GM23338 (cell line): Measurements from ENCODE around the gene SEZ6. TPM values are rescaled to one million over a fixed set of nuclear protein-coding genes. Genes with fewer than 3 reads are reported as not detected.

Source experiments
- ATAC-seq: fragments of 200-7000 bp; cut with Tn5 transposase; 3 replicates; pipeline ENCODE4 v1.9.1; 2020
- DNase-seq: peaks from one replicate; pipeline ENCODE4 v3.0.0-alpha.2; 2015; ENCODE audit warnings: low spot score
- H2AFZ ChIP-seq: fragments of 200-600 bp; sonication (generic); 2 replicates; pipeline ENCODE4 v1.8.0; 2016; ENCODE audit warnings: antibody characterized with exemption, mild to moderate bottlenecking, moderate library complexity
- H3F3A ChIP-seq: fragments of 200-600 bp; sonication (generic); replicated peaks from 2 replicates; pipeline ENCODE4 v1.8.0; 2017; ENCODE audit warnings: antibody characterized with exemption, mixed run types, low read depth
- H3K27ac ChIP-seq: fragments of 200-600 bp; sonication (generic); 2 replicates; pipeline ENCODE4 v1.6.1; 2016; ENCODE audit warnings: low read depth
- H3K27me3 ChIP-seq: fragments of 200-600 bp; sonication (generic); 2 replicates; pipeline ENCODE4 v1.8.0; 2016; ENCODE audit warnings: mild to moderate bottlenecking, mixed run types, moderate library complexity; ENCODE audit not compliant: insufficient read depth
- H3K36me3 ChIP-seq: fragments of 200-600 bp; sonication (generic); 2 replicates; pipeline ENCODE4 v1.8.0; 2016; ENCODE audit warnings: mild to moderate bottlenecking; ENCODE audit not compliant: insufficient read depth
- H3K4me1 ChIP-seq: fragments of 200-600 bp; sonication (generic); 2 replicates; pipeline ENCODE4 v1.8.0; 2016; ENCODE audit warnings: mild to moderate bottlenecking, moderate library complexity; ENCODE audit not compliant: insufficient read depth
- H3K4me2 ChIP-seq: fragments of 200-600 bp; sonication (generic); 2 replicates; pipeline ENCODE4 v1.7.1; 2017; ENCODE audit warnings: mixed run types
- H3K4me3 ChIP-seq: fragments of 200-600 bp; sonication (generic); 2 replicates; pipeline ENCODE4 v1.6.1; 2016; ENCODE audit warnings: mixed run types
- H3K79me2 ChIP-seq: fragments of 200-600 bp; sonication (generic); replicated peaks from 2 replicates; pipeline ENCODE4 v1.8.0; 2017; ENCODE audit warnings: mild to moderate bottlenecking; ENCODE audit not compliant: insufficient read depth
- H3K9me2 ChIP-seq: fragments of 200-600 bp; sonication (generic); 2 replicates; pipeline ENCODE4 v1.8.0; 2017; ENCODE audit not compliant: insufficient read depth
- H4K20me1 ChIP-seq: fragments of 200-600 bp; sonication (generic); replicated peaks from 2 replicates; pipeline ENCODE4 v1.8.0; 2017; ENCODE audit warnings: mild to moderate bottlenecking; ENCODE audit not compliant: insufficient read depth
- H3K27ac Mint-ChIP-seq: 2 replicates; pipeline ENCODE4 v1.8.0; 2020; ENCODE audit warnings: inconsistent platforms, mild to moderate bottlenecking, moderate library complexity, mixed read lengths
- H3K27me3 Mint-ChIP-seq: 3 replicates; pipeline ENCODE4 v1.8.0; 2022; ENCODE audit warnings: low read depth, mild to moderate bottlenecking, moderate library complexity, mixed read lengths, inconsistent platforms; ENCODE audit not compliant: insufficient read depth, poor library complexity
- H3K36me3 Mint-ChIP-seq: 3 replicates; pipeline ENCODE4 v1.8.0; 2021; ENCODE audit warnings: low read depth, mild to moderate bottlenecking, inconsistent platforms, moderate library complexity, mixed read lengths
- H3K4me1 Mint-ChIP-seq: 3 replicates; pipeline ENCODE4 v1.8.0; 2020; ENCODE audit warnings: mild to moderate bottlenecking, inconsistent platforms, mixed read lengths
- H3K4me3 Mint-ChIP-seq: 3 replicates; pipeline ENCODE4 v1.8.0; 2021; ENCODE audit warnings: moderate library complexity, mild to moderate bottlenecking, inconsistent platforms, mixed read lengths
- H3K9me3 Mint-ChIP-seq: 3 replicates; pipeline ENCODE4 v1.8.0; 2020; ENCODE audit warnings: moderate library complexity, mild to moderate bottlenecking, inconsistent platforms, mixed read lengths
- CREB1 ChIP-seq: fragments of 250-450 bp; sonication (Bioruptor Pico); IDR thresholded peaks from 2 replicates; pipeline ENCODE4 v1.5.0; 2020; ENCODE audit warnings: low read depth, mild to moderate bottlenecking, moderate library complexity
- CTCF ChIP-seq, 2 experiments: fragments of 200-600 bp in 1 of 2; sonication (generic) in 1 of 2; conservative IDR thresholded peaks; 2 replicates each; pipeline versions ENCODE4 v1.5.1 to v1.6.1; 2016 to 2017; ENCODE audit warnings: antibody characterized with exemption in 2 of 2, low read depth in 2 of 2, mild to moderate bottlenecking in 2 of 2, moderate library complexity in 1 of 2
- ETS1 ChIP-seq: IDR thresholded peaks from 2 replicates; pipeline ENCODE4 v1.6.1; 2016; ENCODE audit warnings: antibody characterized with exemption
- EZH2 ChIP-seq: fragments of 200-600 bp; sonication (generic); IDR thresholded peaks from one replicate; pipeline ENCODE4 v1.8.0; 2017; ENCODE audit warnings: antibody characterized with exemption, mild to moderate bottlenecking, low read depth; ENCODE audit not compliant: unreplicated experiment
- EZH2phosphoT487 ChIP-seq: fragments of 200-600 bp; sonication (generic); IDR thresholded peaks from one replicate; pipeline ENCODE4 v1.8.1; 2018; ENCODE audit warnings: antibody characterized with exemption; ENCODE audit not compliant: unreplicated experiment
- JUNB ChIP-seq: IDR thresholded peaks from one replicate; pipeline ENCODE4 v1.6.1; 2016; ENCODE audit warnings: antibody characterized with exemption; ENCODE audit not compliant: unreplicated experiment
- NANOG ChIP-seq: IDR thresholded peaks from 2 replicates; pipeline ENCODE4 v1.6.1; 2016; ENCODE audit warnings: antibody characterized with exemption, borderline replicate concordance
- POLR2AphosphoS5 ChIP-seq: IDR thresholded peaks from 2 replicates; pipeline ENCODE4 v1.6.1; 2016; ENCODE audit warnings: antibody characterized with exemption, low read depth
- REST ChIP-seq: IDR thresholded peaks from one replicate; pipeline ENCODE4 v1.6.1; 2018; ENCODE audit warnings: antibody characterized with exemption; ENCODE audit not compliant: unreplicated experiment
- ZNF114 ChIP-seq: fragments of 250-450 bp; sonication (Bioruptor Pico); IDR thresholded peaks from 2 replicates; pipeline ENCODE4 v1.5.0; 2020; ENCODE audit warnings: mild to moderate bottlenecking, moderate library complexity
- ZNF331 ChIP-seq: fragments of 250-450 bp; sonication (Bioruptor Pico); IDR thresholded peaks from 2 replicates; pipeline ENCODE4 v1.5.0; 2020; ENCODE audit warnings: low read depth, mild to moderate bottlenecking, moderate library complexity
- polyA plus RNA-seq: library from polyadenylated mRNA; unstranded; fragments of >200 nt; fragmentation: Nextera tagmentation; extraction: Ambion mirVana; gene quantifications from 2 replicates; pipeline ENCODE4 v1.2.1, GENCODE V29; 2016
- total RNA-seq: library from RNA; depleted of rRNA; stranded (reverse); fragments of >200 nt; shearing (Covaris generic); gene quantifications from 2 replicates; pipeline ENCODE4 v1.2.3, GENCODE V29; 2014

SEZ6 gene
- total and polyA plus RNA-seq, 2 experiments from 2014 or later: 1.0 to 6.5 TPM

GRCh38 chr17:29043539-29044145 is 37.8 kb upstream of the SEZ6 start (continued):
- no peak for TF ChIP-seq ETS1
- no peak for TF ChIP-seq ZNF331 (CRISPR knock-in tag)
- no peak for TF ChIP-seq ZNF114 (CRISPR knock-in tag)
- no peak for TF ChIP-seq CTCF (conservative IDR thresholded peaks at IDR 0.05; ENCODE audit: low read depth in 2 of 2)
- TF ChIP-seq POLR2AphosphoS5: no peak
- TF ChIP-seq REST: no peak
- no peak for TF ChIP-seq JUNB
- no peak for TF ChIP-seq EZH2

- peaks cover 30% of the 10 kb centered on the region; the same call in 2 of the 3 replicates for H3K36me3 Mint-ChIP-seq
- no peaks in the 10 kb centered on the region; the same call in 2 of the 3 replicates for H3K9me3 Mint-ChIP-seq
- H3K4me3 Mint-ChIP-seq: peak within 1 kb of the TSS; percentile 61
- H3K4me2 ChIP-seq: peak within 1 kb of the TSS; percentile 61
- H3K4me1 Mint-ChIP-seq: peaks cover 48% of the 10 kb centered on the region
- 0 out of 2 replicates have a peak, but pooled peaks cover 8% of the 10 kb centered on the region for H3K79me2 ChIP-seq
- peaks cover 15% of the 10 kb centered on the region; the same call in 1 of the 2 replicates for H3K9me2 ChIP-seq
- peaks cover 55% of the 10 kb centered on the region for H3K4me1 ChIP-seq
- H3K27ac ChIP-seq: peak within 1 kb of the TSS; percentile 96
- peak within 1 kb of the TSS; percentile 15 for H3K4me3 ChIP-seq
- ATAC-seq (peak; percentile 87), DNase-seq (peak; percentile 98)
- no peak within 1 kb of the TSS for H2AFZ ChIP-seq
- H3F3A ChIP-seq: peaks cover 19% of the 10 kb centered on the region
- H3K27ac Mint-ChIP-seq: peak within 1 kb of the TSS; percentile 91
- H3K36me3 ChIP-seq: no peaks in the 10 kb centered on the region
- H3K27me3 Mint-ChIP-seq: peaks cover 13% of the 10 kb centered on the region
- H3K27me3 ChIP-seq: no peaks in the 10 kb centered on the region
- H4K20me1 ChIP-seq: no peaks in the 10 kb centered on the region
- no peak for TF ChIP-seq JUNB
- TF ChIP-seq REST: no peak
- TF ChIP-seq ZNF114 (CRISPR knock-in tag): no peak
- peak; percentile 64; the same call in 1 of the 2 replicates for TF ChIP-seq NANOG
- no peak for TF ChIP-seq CREB1 (CRISPR knock-in tag)
- no peak for TF ChIP-seq EZH2phosphoT487
Measured at GRCh38 chr17:29042679-29043538, 37.1 kb upstream of the SEZ6 start, which contains the start of gene PIPOX. Gene PIPOX, plus strand, starts transcription at chr17:29043141. Its CDS starts 85 bp downstream, at chr17:29043226.
